Right renal pelvis (tissue), 4 donors: Measurements from ENCODE around the gene MS4A4E. TPM values are rescaled to one million over a fixed set of nuclear protein-coding genes. Genes with fewer than 3 reads are reported as not detected.
"Not testable (repeated sequence)": the region's sequence is repeated elsewhere in the genome, so short reads cannot be mapped to it uniquely, and the experiment has no call there.

ENCODE experiments used
- DNase-seq, 4 donors: peaks; one replicate each; pipeline ENCODE4 v3.0.0-alpha.2; 2013; ENCODE audit warnings: low read depth in 4 of 4, low spot score in 3 of 4, missing footprints in 1 of 4
- polyA plus RNA-seq, 4 donors: library from polyadenylated mRNA; unstranded; fragments of 120-200 nt; gene quantifications; one replicate each; pipeline ENCODE4 v1.2.1, GENCODE V29; 2013; ENCODE audit not compliant: insufficient read length in 4 of 4

Gene MS4A4E
- polyA plus RNA-seq, 4 donors = 0.64 to 1.2 (median 0.74) TPM

GRCh38 chr11:60222141-60222540, 20.8 kb downstream of the MS4A4E start:
- no peak for DNase-seq

GRCh38 chr11:60221692-60222091, 21.2 kb downstream of the MS4A4E start:
- DNase-seq = no peak

- no peak for DNase-seq
Measured at GRCh38 chr11:60221181-60221580, 21.8 kb downstream of the MS4A4E start.

- no peak for DNase-seq
Measured at GRCh38 chr11:60214386-60214785, 28.6 kb downstream of the MS4A4E start.

GRCh38 chr11:60211206-60211605, 31.7 kb downstream of the MS4A4E start:
- no peak for DNase-seq

- no peak for DNase-seq
Measured at GRCh38 chr11:60209977-60210376, 33.0 kb downstream of the MS4A4E start.

- no peak for DNase-seq
Measured at GRCh38 chr11:60208951-60209350, 34.0 kb downstream of the MS4A4E start.

GRCh38 chr11:60208146-60208895, 34.6 kb downstream of the MS4A4E start:
- DNase-seq = no peak

- no peak for DNase-seq
Measured at GRCh38 chr11:60206616-60207015, 36.3 kb downstream of the MS4A4E start.

- DNase-seq = no peak
Measured at GRCh38 chr11:60204922-60205321, 38.0 kb downstream of the MS4A4E start.

GRCh38 chr11:60201334-60201733, 41.6 kb downstream of the MS4A4E start:
- DNase-seq = not testable (repeated sequence)

GRCh38 chr11:60197442-60197841, 45.5 kb downstream of the MS4A4E start:
- no peak for DNase-seq

- no peak for DNase-seq
Measured at GRCh38 chr11:60195923-60196368, 47.0 kb downstream of the MS4A4E start.

GRCh38 chr11:60194511-60194910, 48.4 kb downstream of the MS4A4E start:
- no peak for DNase-seq

GRCh38 chr11:60193687-60194433, 49.1 kb downstream of the MS4A4E start:
- DNase-seq = no peak

GRCh38 chr11:60192564-60192963, 50.4 kb downstream of the MS4A4E start:
- DNase-seq = not testable (repeated sequence)

- not testable (repeated sequence) for DNase-seq
Measured at GRCh38 chr11:60188481-60188880, 54.5 kb downstream of the MS4A4E start.

GRCh38 chr11:60186128-60186527, 56.8 kb downstream of the MS4A4E start:
- DNase-seq = not testable (repeated sequence)

GRCh38 chr11:60185512-60185827, 57.5 kb downstream of the MS4A4E start:
- DNase-seq = not testable (repeated sequence)

GRCh38 chr11:60184824-60185511, 58.0 kb downstream of the MS4A4E start:
- DNase-seq = no peak

- DNase-seq = no peak
Measured at GRCh38 chr11:60183591-60184205, 59.2 kb downstream of the MS4A4E start.
